Smooth muscle cell (in vitro differentiated cells): ENCODE measurements around the gene RMND5B. TPM values are rescaled to one million over a fixed set of nuclear protein-coding genes. Genes with fewer than 3 reads are reported as not detected.
"Not testable (repeated sequence)": the region's sequence is repeated elsewhere in the genome, so short reads cannot be mapped to it uniquely, and the experiment has no call there.

Experiments
- DNase-seq: peaks from one replicate; lab custom pipeline; 2025; ENCODE audit not compliant: unreplicated experiment; lab: John Stamatoyannopoulos, UW
- H2AFZ ChIP-seq: fragments of 200-600 bp; sonication (generic); 2 replicates; pipeline ENCODE4 v1.6.0; 2016; ENCODE audit warnings: antibody characterized with exemption, low read depth, mild to moderate bottlenecking
- H3F3A ChIP-seq: fragments of 200-600 bp; sonication (generic); 2 replicates; pipeline ENCODE4 v1.6.0; 2017; ENCODE audit warnings: antibody characterized with exemption, low read depth
- H3K27ac ChIP-seq: fragments of 200-600 bp; sonication (generic); 2 replicates; pipeline ENCODE4 v1.5.1; 2016; ENCODE audit warnings: low read depth, mild to moderate bottlenecking
- H3K27me3 ChIP-seq: fragments of 200-600 bp; sonication (generic); 2 replicates; pipeline ENCODE4 v1.6.1; 2016; ENCODE audit warnings: low read depth, mild to moderate bottlenecking
- H3K36me3 ChIP-seq: fragments of 200-600 bp; sonication (generic); 2 replicates; pipeline ENCODE4 v1.5.1; 2016; ENCODE audit warnings: low read depth
- H3K4me1 ChIP-seq: fragments of 200-600 bp; sonication (generic); 2 replicates; pipeline ENCODE4 v1.5.1; 2016; ENCODE audit warnings: low read depth
- H3K4me2 ChIP-seq: fragments of 200-600 bp; sonication (generic); 2 replicates; pipeline ENCODE4 v1.6.0; 2016; ENCODE audit warnings: mild to moderate bottlenecking
- H3K4me3 ChIP-seq: fragments of 200-600 bp; sonication (generic); 2 replicates; pipeline ENCODE4 v1.5.1; 2016; ENCODE audit warnings: mild to moderate bottlenecking
- H3K79me2 ChIP-seq: fragments of 200-600 bp; sonication (generic); 2 replicates; pipeline ENCODE4 v1.6.0; 2016; ENCODE audit warnings: low read depth, mild to moderate bottlenecking
- H3K9ac ChIP-seq: fragments of 200-600 bp; sonication (generic); 2 replicates; pipeline ENCODE4 v1.6.0; 2016; ENCODE audit warnings: low read depth
- H3K9me3 ChIP-seq: fragments of 200-600 bp; sonication (generic); replicated peaks from 2 replicates; pipeline ENCODE4 v1.5.1; 2016; ENCODE audit warnings: low read depth
- H4K20me1 ChIP-seq: fragments of 200-600 bp; sonication (generic); 2 replicates; pipeline ENCODE4 v1.6.0; 2016; ENCODE audit warnings: low read depth
- WGBS: methylation state at CpG from one replicate; pipeline ENCODE4 v1.1.7; 2016; ENCODE audit warnings: low lambda C conversion rate; 5-methylcytosine and 5-hydroxymethylcytosine counted together
- polyA plus RNA-seq: library from polyadenylated mRNA; unstranded; fragments of >200 nt; fragmentation: Nextera tagmentation; extraction: Ambion mirVana; gene quantifications from 2 replicates; pipeline ENCODE4 v1.2.1, GENCODE V29; 2016
- total RNA-seq: library from RNA; depleted of rRNA; stranded (reverse); fragments of >200 nt; gene quantifications from 2 replicates; pipeline ENCODE4 v1.2.3, GENCODE V29; 2014
- TF ChIP-seq, protein P1 (sequence below): fragments of 200-600 bp; sonication (generic); IDR thresholded peaks from 2 replicates; pipeline ENCODE4 v1.5.1; 2017; ENCODE audit warnings: borderline replicate concordance, mild to moderate bottlenecking, antibody characterized with exemption; ENCODE audit not compliant: insufficient read depth, poor library complexity, severe bottlenecking

The RMND5B gene
- total and polyA plus RNA-seq, 2 experiments from 2014 or later: 18.2 to 20.8 TPM

DNA sequence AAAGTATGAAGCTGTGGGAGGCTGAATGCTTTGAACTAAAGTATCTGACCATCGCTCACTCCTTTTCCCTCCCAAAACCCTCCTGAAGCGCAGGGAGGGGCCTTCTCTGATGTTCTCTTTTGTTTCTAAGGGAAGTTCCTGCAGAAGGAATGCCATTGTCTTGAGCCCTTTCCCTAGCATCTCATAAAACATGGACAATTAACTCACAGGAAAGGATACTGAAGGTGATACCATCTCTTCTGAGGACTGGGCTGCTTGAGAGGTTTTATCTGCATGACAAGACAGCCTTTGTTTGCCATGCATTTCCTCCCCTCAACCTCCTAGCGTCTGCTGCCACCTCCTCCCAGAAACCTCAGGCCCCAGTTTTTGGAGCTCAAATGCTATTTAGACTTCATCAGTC lies 4.3 kb upstream of the RMND5B start:
- peaks cover 10% of the 10 kb centered on the region for H3K4me1 ChIP-seq
- no peak for DNase-seq
- H3K4me2 ChIP-seq: no peak overlapping the region
- no peak overlapping the region for H3K4me3 ChIP-seq
- H3K79me2 ChIP-seq: no peaks in the 10 kb centered on the region
- H3K9me3 ChIP-seq: no peaks in the 10 kb centered on the region
- no peaks in the 10 kb centered on the region for H3K27me3 ChIP-seq
- TF ChIP-seq, protein P1, sequence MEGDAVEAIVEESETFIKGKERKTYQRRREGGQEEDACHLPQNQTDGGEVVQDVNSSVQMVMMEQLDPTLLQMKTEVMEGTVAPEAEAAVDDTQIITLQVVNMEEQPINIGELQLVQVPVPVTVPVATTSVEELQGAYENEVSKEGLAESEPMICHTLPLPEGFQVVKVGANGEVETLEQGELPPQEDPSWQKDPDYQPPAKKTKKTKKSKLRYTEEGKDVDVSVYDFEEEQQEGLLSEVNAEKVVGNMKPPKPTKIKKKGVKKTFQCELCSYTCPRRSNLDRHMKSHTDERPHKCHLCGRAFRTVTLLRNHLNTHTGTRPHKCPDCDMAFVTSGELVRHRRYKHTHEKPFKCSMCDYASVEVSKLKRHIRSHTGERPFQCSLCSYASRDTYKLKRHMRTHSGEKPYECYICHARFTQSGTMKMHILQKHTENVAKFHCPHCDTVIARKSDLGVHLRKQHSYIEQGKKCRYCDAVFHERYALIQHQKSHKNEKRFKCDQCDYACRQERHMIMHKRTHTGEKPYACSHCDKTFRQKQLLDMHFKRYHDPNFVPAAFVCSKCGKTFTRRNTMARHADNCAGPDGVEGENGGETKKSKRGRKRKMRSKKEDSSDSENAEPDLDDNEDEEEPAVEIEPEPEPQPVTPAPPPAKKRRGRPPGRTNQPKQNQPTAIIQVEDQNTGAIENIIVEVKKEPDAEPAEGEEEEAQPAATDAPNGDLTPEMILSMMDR: no peak
- WGBS: 23% methylated on average over 3 of the region's 3 CpGs
- no peak overlapping the region for H2AFZ ChIP-seq
- no peaks in the 10 kb centered on the region for H3K36me3 ChIP-seq
- no peak overlapping the region for H3K27ac ChIP-seq
- H3K9ac ChIP-seq: no peak overlapping the region
- no peaks in the 10 kb centered on the region for H3F3A ChIP-seq
- H4K20me1 ChIP-seq: no peaks in the 10 kb centered on the region

DNA sequence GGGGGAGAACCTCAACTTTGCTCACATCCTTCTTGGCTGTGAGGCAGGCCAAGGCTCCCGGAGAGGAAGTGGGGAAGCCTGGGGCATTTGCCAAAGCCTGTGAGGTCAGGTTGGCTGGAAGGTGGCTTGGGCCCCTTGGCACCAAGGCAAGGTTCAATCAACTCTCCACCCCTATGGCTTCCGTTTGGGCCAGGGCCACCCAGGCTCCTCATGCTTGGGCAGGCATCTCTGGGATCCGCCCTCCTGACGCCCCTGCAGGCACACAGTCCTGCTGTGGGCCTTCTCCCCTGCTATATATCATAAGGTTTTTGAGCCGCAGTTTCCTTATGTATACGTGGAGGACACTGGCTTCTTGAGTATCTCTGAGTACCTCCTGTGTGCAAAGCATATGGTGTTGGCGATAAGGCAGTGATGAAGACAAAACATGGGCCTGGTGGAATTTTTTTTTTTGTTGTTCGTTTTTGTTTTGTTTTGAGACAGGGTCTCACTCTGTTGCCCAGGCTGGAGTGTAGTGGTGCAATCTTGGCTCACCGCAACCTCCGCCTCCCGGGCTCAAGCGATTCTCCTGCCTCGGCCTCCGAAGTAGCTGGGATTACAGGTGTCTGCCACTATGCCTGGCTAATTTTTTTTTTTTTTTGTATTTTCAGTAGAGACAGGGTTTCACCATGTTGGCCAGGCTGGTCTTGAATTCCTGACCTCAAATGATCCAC lies 3.4 kb upstream of the RMND5B start:
- not testable (repeated sequence) for H3F3A ChIP-seq, H3K4me2 ChIP-seq, H3K79me2 ChIP-seq, H3K27me3 ChIP-seq, H3K27ac ChIP-seq, H2AFZ ChIP-seq, H3K9me3 ChIP-seq, H4K20me1 ChIP-seq, DNase-seq, H3K4me3 ChIP-seq, H3K36me3 ChIP-seq, H3K9ac ChIP-seq
- 85% methylated on average over 14 of the region's 14 CpGs for WGBS
- H3K4me1 ChIP-seq: peaks cover 13% of the 10 kb centered on the region

DNA sequence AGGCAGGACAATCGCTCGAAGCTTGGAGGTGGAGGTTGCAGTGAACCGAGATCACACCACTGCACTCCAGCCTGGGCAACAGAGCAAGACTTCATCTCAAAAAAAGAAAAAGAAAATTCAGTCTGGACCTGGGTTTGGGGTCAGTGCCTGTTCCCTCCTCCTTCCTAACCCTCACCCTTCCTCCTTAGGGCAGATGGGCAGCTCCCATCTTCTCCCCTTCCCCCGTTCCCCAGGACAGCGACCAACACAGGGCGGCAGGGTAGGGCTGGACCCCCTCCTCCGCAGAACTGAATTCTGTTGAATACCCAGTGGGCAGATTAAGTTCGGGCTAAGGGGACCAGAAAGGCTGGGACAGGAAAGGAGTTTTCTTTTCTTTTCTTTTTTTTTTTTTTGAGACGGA lies 1.5 kb upstream of the RMND5B start:
- TF ChIP-seq, protein P1: no peak
- Histone ChIP-seq H2AFZ (no peak overlapping the region), H3K27me3 (no peaks in the 10 kb centered on the region), H3K79me2 (no peaks in the 10 kb centered on the region), H3K9ac (no peak overlapping the region), H3K36me3 (no peaks in the 10 kb centered on the region), H3K4me1 (peaks cover 13% of the 10 kb centered on the region), H3K9me3 (no peaks in the 10 kb centered on the region), H3K27ac (no peak overlapping the region), H4K20me1 (no peaks in the 10 kb centered on the region), H3K4me3 (no peak overlapping the region), H3K4me2 (no peak overlapping the region), H3F3A (no peaks in the 10 kb centered on the region)
- WGBS: 84% methylated on average over 9 of the region's 9 CpGs
- no peak for DNase-seq

DNA sequence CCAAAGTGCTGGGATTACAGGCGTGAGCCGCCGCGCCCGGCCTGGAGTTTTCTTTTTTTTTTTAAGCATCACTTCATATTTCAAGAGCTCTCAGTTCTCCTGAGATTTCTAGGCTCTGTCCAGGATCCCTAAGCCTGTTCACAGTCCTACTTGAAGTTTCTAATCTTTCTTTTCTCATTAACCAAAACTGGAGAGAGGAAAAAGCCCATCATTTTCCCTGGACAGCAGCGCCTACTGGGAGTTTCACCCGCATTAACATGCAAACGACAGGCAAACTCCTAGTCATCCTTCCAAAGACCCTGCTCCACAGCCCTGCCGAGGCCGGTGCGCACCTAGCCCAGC lies 609 bp upstream of the RMND5B start:
- H3K27me3 ChIP-seq, H4K20me1 ChIP-seq, H3K79me2 ChIP-seq, DNase-seq, H3K36me3 ChIP-seq, H3F3A ChIP-seq, H3K9me3 ChIP-seq: not testable (repeated sequence)
- Histone ChIP-seq H3K27ac (peak overlapping the region; percentile 62), H3K4me1 (peaks cover 13% of the 10 kb centered on the region), H3K4me3 (peak overlapping the region; percentile 74), H3K4me2 (peak overlapping the region; percentile 90), H3K9ac (peak overlapping the region; percentile 71), H2AFZ (peak overlapping the region; percentile 93)
- 20% methylated on average over 11 of the region's 11 CpGs for WGBS
